ENCODE results near the gene SERPINB1. TPM values are rescaled to one million over a fixed set of nuclear protein-coding genes. Genes with fewer than 3 reads are reported as not detected.

The SERPINB1 gene
- total RNA-seq, 1 experiment from 2014 or later, result 75.6 TPM

- ChIA-PET CTCF (no interaction called here), POLR2A (no interaction called here)
- intact Hi-C loops (cut with micrococcal nuclease; ENCODE audit: unreplicated experiment), result loop anchor here (10.0 kb wide), 1 partner anchor 255 kb away; no protein-coding TSS in a partner anchor
- no TSS peak for BruUV-seq (replicated peaks)
- TF ChIP-seq, protein P1, sequence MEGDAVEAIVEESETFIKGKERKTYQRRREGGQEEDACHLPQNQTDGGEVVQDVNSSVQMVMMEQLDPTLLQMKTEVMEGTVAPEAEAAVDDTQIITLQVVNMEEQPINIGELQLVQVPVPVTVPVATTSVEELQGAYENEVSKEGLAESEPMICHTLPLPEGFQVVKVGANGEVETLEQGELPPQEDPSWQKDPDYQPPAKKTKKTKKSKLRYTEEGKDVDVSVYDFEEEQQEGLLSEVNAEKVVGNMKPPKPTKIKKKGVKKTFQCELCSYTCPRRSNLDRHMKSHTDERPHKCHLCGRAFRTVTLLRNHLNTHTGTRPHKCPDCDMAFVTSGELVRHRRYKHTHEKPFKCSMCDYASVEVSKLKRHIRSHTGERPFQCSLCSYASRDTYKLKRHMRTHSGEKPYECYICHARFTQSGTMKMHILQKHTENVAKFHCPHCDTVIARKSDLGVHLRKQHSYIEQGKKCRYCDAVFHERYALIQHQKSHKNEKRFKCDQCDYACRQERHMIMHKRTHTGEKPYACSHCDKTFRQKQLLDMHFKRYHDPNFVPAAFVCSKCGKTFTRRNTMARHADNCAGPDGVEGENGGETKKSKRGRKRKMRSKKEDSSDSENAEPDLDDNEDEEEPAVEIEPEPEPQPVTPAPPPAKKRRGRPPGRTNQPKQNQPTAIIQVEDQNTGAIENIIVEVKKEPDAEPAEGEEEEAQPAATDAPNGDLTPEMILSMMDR (IDR thresholded peaks at IDR 0.05; ENCODE audit: insufficient read depth in 1 of 2, low read depth in 1 of 2, low read length in 1 of 2, severe bottlenecking in 1 of 2, unreplicated experiment in 1 of 2), result no peak
- Histone ChIP-seq H3K36me3 (ENCODE audit: control insufficient read depth, insufficient read depth, low read length) (no peaks in the 10 kb centered on the region), H3K4me1 (peaks cover 8% of the 10 kb centered on the region), H3K27me3 (replicated peaks; ENCODE audit: control insufficient read depth, insufficient read depth, low read length) (no peaks in the 10 kb centered on the region), H3K4me3 (ENCODE audit: low read depth, low read length) (no peak overlapping the region), H3K9me3 (no peaks in the 10 kb centered on the region)
- Mint-ChIP-seq H3K9me3 (ENCODE audit: unreplicated experiment) (no peaks in the 10 kb centered on the region), H3K4me3 (ENCODE audit: unreplicated experiment) (no peak overlapping the region), H3K36me3 (ENCODE audit: insufficient read depth, unreplicated experiment) (no peaks in the 10 kb centered on the region), H3K4me1 (ENCODE audit: low read depth, unreplicated experiment) (peaks cover 6% of the 10 kb centered on the region), H3K27ac (ENCODE audit: unreplicated experiment) (no peak overlapping the region), H3K27me3 (ENCODE audit: insufficient read depth, unreplicated experiment) (no peaks in the 10 kb centered on the region)
- DNase-seq, result no peak
Observed at GRCh38 chr6:2799936-2800527, 41.6 kb downstream of the SERPINB1 start.

GRCh38 chr6:2798586-2799134 is 43.0 kb downstream of the SERPINB1 start:
- no peak overlapping the region for H3K4me3 ChIP-seq (ENCODE audit: low read depth, low read length)
- no peak overlapping the region for H3K27ac Mint-ChIP-seq (ENCODE audit: unreplicated experiment)
- no peaks in the 10 kb centered on the region for H3K36me3 ChIP-seq (ENCODE audit: control insufficient read depth, insufficient read depth, low read length)
- H3K27me3 ChIP-seq (replicated peaks; ENCODE audit: control insufficient read depth, insufficient read depth, low read length), result no peaks in the 10 kb centered on the region
- H3K9me3 Mint-ChIP-seq (ENCODE audit: unreplicated experiment), result no peaks in the 10 kb centered on the region
- no peaks in the 10 kb centered on the region for H3K9me3 ChIP-seq
- H3K4me1 ChIP-seq, result peaks cover 8% of the 10 kb centered on the region
- H3K4me3 Mint-ChIP-seq (ENCODE audit: unreplicated experiment), result no peak overlapping the region
- H3K36me3 Mint-ChIP-seq (ENCODE audit: insufficient read depth, unreplicated experiment), result no peaks in the 10 kb centered on the region
- TF ChIP-seq, protein P1 (IDR thresholded peaks at IDR 0.05; ENCODE audit: insufficient read depth in 1 of 2, low read depth in 1 of 2, low read length in 1 of 2, severe bottlenecking in 1 of 2, unreplicated experiment in 1 of 2), result no peak
- BruUV-seq (replicated peaks), result no TSS peak
- H3K27me3 Mint-ChIP-seq (ENCODE audit: insufficient read depth, unreplicated experiment), result no peaks in the 10 kb centered on the region
- DNase-seq, result no peak
- intact Hi-C loops (cut with micrococcal nuclease; ENCODE audit: unreplicated experiment), result loop anchor here (10.0 kb wide), 1 partner anchor 256 kb away; no protein-coding TSS in a partner anchor
- ChIA-PET POLR2A (no interaction called here), CTCF (no interaction called here)
- H3K4me1 Mint-ChIP-seq (ENCODE audit: low read depth, unreplicated experiment), result peaks cover 13% of the 10 kb centered on the region

GRCh38 chr6:2797564-2798031 is 44.1 kb downstream of the SERPINB1 start:
- Mint-ChIP-seq H3K36me3 (ENCODE audit: insufficient read depth, unreplicated experiment) (no peaks in the 10 kb centered on the region), H3K27me3 (ENCODE audit: insufficient read depth, unreplicated experiment) (no peaks in the 10 kb centered on the region), H3K9me3 (ENCODE audit: unreplicated experiment) (no peaks in the 10 kb centered on the region), H3K4me3 (ENCODE audit: unreplicated experiment) (no peak overlapping the region), H3K4me1 (ENCODE audit: low read depth, unreplicated experiment) (peaks cover 13% of the 10 kb centered on the region), H3K27ac (ENCODE audit: unreplicated experiment) (no peak overlapping the region)
- ChIA-PET CTCF (interaction anchor here (1.5 to 1.7 kb wide), 2 partner anchors 44 to 49 kb away, joined by 4 to 8 read pairs; partner anchors contain the start of gene SERPINB1), POLR2A (interaction anchor here (0.7 to 1.5 kb wide), 3 partner anchors 32 to 43 kb away, joined by 4 to 10 read pairs (median 4); partner anchors contain the start of gene SERPINB1)
- H3K4me3 ChIP-seq (ENCODE audit: low read depth, low read length), result no peak overlapping the region
- H3K9me3 ChIP-seq, result no peaks in the 10 kb centered on the region
- H3K4me1 ChIP-seq, result peaks cover 8% of the 10 kb centered on the region
- intact Hi-C loops (cut with micrococcal nuclease; ENCODE audit: unreplicated experiment), result loop anchor here (10.0 kb wide), 1 partner anchor 257 kb away; no protein-coding TSS in a partner anchor
- no peaks in the 10 kb centered on the region for H3K36me3 ChIP-seq (ENCODE audit: control insufficient read depth, insufficient read depth, low read length)
- no peaks in the 10 kb centered on the region for H3K27me3 ChIP-seq (replicated peaks; ENCODE audit: control insufficient read depth, insufficient read depth, low read length)
- DNase-seq, result peak; percentile 56 to 66
- TF ChIP-seq, protein P1 (IDR thresholded peaks at IDR 0.05; ENCODE audit: insufficient read depth in 1 of 2, low read depth in 1 of 2, low read length in 1 of 2, severe bottlenecking in 1 of 2, unreplicated experiment in 1 of 2), result no peak
- BruUV-seq (replicated peaks), result no TSS peak

Data from Caco-2 (cell line).